Measurements from ENCODE around the gene DYNLRB2.

GRCh38 chr16:80554033-80554432 is 13.2 kb downstream of the DYNLRB2 start:
- TF ChIP-seq, protein P1, sequence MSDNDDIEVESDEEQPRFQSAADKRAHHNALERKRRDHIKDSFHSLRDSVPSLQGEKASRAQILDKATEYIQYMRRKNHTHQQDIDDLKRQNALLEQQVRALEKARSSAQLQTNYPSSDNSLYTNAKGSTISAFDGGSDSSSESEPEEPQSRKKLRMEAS (IDR thresholded peaks at IDR 0.05): no peak
- TF ChIP-seq, protein P2, sequence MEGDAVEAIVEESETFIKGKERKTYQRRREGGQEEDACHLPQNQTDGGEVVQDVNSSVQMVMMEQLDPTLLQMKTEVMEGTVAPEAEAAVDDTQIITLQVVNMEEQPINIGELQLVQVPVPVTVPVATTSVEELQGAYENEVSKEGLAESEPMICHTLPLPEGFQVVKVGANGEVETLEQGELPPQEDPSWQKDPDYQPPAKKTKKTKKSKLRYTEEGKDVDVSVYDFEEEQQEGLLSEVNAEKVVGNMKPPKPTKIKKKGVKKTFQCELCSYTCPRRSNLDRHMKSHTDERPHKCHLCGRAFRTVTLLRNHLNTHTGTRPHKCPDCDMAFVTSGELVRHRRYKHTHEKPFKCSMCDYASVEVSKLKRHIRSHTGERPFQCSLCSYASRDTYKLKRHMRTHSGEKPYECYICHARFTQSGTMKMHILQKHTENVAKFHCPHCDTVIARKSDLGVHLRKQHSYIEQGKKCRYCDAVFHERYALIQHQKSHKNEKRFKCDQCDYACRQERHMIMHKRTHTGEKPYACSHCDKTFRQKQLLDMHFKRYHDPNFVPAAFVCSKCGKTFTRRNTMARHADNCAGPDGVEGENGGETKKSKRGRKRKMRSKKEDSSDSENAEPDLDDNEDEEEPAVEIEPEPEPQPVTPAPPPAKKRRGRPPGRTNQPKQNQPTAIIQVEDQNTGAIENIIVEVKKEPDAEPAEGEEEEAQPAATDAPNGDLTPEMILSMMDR (IDR thresholded peaks at IDR 0.05; ENCODE audit: low read depth, low read length, missing input control): no peak
- TF ChIP-seq, protein P3, sequence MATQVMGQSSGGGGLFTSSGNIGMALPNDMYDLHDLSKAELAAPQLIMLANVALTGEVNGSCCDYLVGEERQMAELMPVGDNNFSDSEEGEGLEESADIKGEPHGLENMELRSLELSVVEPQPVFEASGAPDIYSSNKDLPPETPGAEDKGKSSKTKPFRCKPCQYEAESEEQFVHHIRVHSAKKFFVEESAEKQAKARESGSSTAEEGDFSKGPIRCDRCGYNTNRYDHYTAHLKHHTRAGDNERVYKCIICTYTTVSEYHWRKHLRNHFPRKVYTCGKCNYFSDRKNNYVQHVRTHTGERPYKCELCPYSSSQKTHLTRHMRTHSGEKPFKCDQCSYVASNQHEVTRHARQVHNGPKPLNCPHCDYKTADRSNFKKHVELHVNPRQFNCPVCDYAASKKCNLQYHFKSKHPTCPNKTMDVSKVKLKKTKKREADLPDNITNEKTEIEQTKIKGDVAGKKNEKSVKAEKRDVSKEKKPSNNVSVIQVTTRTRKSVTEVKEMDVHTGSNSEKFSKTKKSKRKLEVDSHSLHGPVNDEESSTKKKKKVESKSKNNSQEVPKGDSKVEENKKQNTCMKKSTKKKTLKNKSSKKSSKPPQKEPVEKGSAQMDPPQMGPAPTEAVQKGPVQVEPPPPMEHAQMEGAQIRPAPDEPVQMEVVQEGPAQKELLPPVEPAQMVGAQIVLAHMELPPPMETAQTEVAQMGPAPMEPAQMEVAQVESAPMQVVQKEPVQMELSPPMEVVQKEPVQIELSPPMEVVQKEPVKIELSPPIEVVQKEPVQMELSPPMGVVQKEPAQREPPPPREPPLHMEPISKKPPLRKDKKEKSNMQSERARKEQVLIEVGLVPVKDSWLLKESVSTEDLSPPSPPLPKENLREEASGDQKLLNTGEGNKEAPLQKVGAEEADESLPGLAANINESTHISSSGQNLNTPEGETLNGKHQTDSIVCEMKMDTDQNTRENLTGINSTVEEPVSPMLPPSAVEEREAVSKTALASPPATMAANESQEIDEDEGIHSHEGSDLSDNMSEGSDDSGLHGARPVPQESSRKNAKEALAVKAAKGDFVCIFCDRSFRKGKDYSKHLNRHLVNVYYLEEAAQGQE (IDR thresholded peaks at IDR 0.05): no peak
- no peak for TF ChIP-seq TAF1 (conservative IDR thresholded peaks at IDR 0.05)
- TF ChIP-seq YY1 (IDR thresholded peaks at IDR 0.05): no peak
- no peak for TF ChIP-seq FOXA1 (IDR thresholded peaks at IDR 0.05)
- no peak for TF ChIP-seq RAD21 (IDR thresholded peaks at IDR 0.05)
- TF ChIP-seq HNF4G (IDR thresholded peaks at IDR 0.05): no peak
- no peak for TF ChIP-seq ATF3 (IDR thresholded peaks at IDR 0.05)
- TF ChIP-seq JUND (IDR thresholded peaks at IDR 0.05): no peak
- no peak for TF ChIP-seq ZBTB33 (IDR thresholded peaks at IDR 0.05)
